ENCODE results near the gene RIMKLA. TPM values are rescaled to one million over a fixed set of nuclear protein-coding genes. Genes with fewer than 3 reads are reported as not detected.

The RIMKLA gene
- polyA plus RNA-seq (2012; ENCODE audit: insufficient read depth, insufficient read length), result 9.5 TPM

DNA sequence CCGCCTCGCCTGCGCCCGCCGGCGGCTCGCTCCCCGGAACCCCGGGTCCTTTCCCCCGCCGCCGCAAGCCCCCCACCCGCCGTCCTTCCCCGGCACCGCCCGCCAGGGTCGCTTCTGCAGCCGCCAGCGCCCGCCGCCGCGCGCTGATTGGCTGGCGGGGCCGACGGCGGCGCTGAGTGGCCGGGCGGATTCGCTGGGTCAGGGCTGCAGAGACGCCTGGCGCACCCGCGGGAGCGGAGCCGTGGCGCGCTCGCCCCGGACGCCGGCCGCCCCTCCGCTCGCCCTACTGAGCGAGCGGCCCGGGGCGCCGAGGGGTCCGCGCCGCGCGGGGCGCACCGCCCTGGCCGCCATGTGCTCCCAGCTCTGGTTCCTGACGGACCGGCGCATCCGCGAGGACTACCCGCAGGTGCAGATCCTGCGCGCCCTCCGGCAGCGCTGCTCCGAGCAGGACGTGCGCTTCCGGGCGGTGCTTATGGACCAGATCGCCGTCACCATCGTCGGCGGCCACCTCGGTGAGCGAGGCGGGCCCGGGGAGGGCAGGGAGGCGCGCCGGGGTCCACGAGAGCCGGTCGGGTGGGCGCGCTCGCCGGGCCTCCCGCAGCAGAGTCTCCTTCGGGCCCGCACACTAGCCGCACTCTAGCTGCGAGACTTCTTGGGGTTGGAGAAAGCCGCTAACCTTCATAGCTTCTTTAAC is at the start of gene RIMKLA:
Gene RIMKLA, plus strand, starts transcription at position 207 of the 694 bp plus-strand sequence. Its CDS starts 143 bp downstream, at position 350.
- H3K4me3 ChIP-seq (ENCODE audit: low read length), result peak within 1 kb of the TSS; percentile 59
- peak; percentile 35 for DNase-seq (ENCODE audit: low read depth, low spot score)

GRCh38 chr1:42332877-42333276 is 47.7 kb upstream of the RIMKLA start:
- DNase-seq (ENCODE audit: low read depth, low spot score), result no peak
- H3K4me3 ChIP-seq (ENCODE audit: low read length), result no peak overlapping the region

- DNase-seq (ENCODE audit: low read depth, low spot score), result no peak
- peak overlapping the region; percentile 86 for H3K4me3 ChIP-seq (ENCODE audit: low read length)
Measured at GRCh38 chr1:42333662-42334239, 46.8 kb upstream of the RIMKLA start.

- peak overlapping the region; percentile 86 for H3K4me3 ChIP-seq (ENCODE audit: low read length)
- DNase-seq (ENCODE audit: low read depth, low spot score), result no peak
Measured at GRCh38 chr1:42334240-42335049, 46.1 kb upstream of the RIMKLA start.

GRCh38 chr1:42335050-42335808 is 45.4 kb upstream of the RIMKLA start, which contains the start of gene FOXJ3:
Gene FOXJ3, minus strand, starts transcription at chr1:42335235. Its CDS starts 24,142 bp downstream, at chr1:42311093.
- DNase-seq (ENCODE audit: low read depth, low spot score), result peak; percentile 97
- H3K4me3 ChIP-seq (ENCODE audit: low read length), result peak within 1 kb of the TSS; percentile 86

- no peak for DNase-seq (ENCODE audit: low read depth, low spot score)
- peak overlapping the region; percentile 86 for H3K4me3 ChIP-seq (ENCODE audit: low read length)
Measured at GRCh38 chr1:42335809-42336518, 44.6 kb upstream of the RIMKLA start.

- DNase-seq (ENCODE audit: low read depth, low spot score), result no peak
- H3K4me3 ChIP-seq (ENCODE audit: low read length), result no peak overlapping the region
Measured at GRCh38 chr1:42336978-42337377, 43.6 kb upstream of the RIMKLA start.

- DNase-seq (ENCODE audit: low read depth, low spot score), result no peak
- H3K4me3 ChIP-seq (ENCODE audit: low read length), result no peak overlapping the region
Measured at GRCh38 chr1:42340093-42340492, 40.5 kb upstream of the RIMKLA start.

DNA sequence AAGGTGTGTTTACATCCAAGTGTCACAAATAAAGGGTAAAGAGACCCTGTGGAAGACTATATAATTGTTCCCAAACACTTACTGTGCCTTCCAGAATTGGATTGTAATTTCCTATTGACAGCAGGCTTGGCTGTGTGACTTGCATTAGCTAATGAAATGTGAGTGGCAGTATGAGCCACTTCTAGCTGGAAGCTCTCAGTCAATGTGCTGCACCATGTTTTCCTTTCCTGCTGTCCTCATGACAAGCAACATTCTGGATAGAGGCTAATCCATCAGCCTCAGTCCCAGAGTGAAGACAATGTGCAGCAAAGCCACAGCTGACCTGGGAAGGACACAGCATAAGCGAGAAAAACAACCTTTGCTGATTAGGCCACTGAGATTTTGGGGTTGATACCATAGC is 39.7 kb upstream of the RIMKLA start:
- DNase-seq (ENCODE audit: low read depth, low spot score), result no peak
- no peak overlapping the region for H3K4me3 ChIP-seq (ENCODE audit: low read length)

GRCh38 chr1:42343049-42343448 is 37.5 kb upstream of the RIMKLA start:
- no peak for DNase-seq (ENCODE audit: low read depth, low spot score)
- H3K4me3 ChIP-seq (ENCODE audit: low read length), result no peak overlapping the region

GRCh38 chr1:42348498-42348897 is 32.1 kb upstream of the RIMKLA start:
- no peak overlapping the region for H3K4me3 ChIP-seq (ENCODE audit: low read length)
- no peak for DNase-seq (ENCODE audit: low read depth, low spot score)

DNA sequence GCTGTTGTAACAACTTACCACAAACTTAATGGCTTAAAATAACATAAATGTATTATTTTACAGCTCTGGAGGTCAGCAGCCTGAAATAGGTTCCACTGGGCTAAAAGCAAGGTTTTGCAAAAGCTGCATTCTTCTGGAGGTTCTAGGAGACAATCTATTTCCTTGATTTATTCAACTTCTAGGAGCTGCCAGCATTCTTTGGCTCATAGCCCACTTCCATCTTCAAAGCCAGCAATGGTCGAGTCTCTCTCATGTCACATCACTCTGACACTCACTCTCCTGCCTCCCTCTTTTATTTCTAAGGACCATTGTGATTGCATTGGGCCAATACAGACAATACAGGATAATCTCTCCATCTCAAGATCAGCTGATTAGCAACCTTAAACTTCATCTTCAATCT is 30.5 kb upstream of the RIMKLA start:
- DNase-seq (ENCODE audit: low read depth, low spot score), result no peak
- H3K4me3 ChIP-seq (ENCODE audit: low read length), result no peak overlapping the region

DNA sequence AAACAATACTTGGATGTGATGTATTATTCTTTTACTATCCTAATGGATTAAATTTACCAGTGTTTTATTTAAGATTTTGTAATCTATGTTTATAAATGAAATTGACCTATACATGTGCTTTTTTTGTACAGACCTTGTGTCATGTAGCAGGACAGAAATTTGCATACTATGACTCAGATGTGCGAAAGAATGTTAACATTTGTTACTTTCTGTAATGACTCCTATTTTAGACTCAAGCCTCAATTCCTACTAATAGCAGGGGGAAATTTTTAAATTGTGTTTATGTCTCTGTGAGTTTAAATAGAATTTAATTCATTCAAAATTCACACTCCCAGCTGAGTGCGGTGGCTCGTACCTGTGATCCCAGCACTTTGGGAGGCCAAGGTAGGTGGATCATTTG is 21.8 kb upstream of the RIMKLA start:
- no peak overlapping the region for H3K4me3 ChIP-seq (ENCODE audit: low read length)
- DNase-seq (ENCODE audit: low read depth, low spot score), result no peak

DNA sequence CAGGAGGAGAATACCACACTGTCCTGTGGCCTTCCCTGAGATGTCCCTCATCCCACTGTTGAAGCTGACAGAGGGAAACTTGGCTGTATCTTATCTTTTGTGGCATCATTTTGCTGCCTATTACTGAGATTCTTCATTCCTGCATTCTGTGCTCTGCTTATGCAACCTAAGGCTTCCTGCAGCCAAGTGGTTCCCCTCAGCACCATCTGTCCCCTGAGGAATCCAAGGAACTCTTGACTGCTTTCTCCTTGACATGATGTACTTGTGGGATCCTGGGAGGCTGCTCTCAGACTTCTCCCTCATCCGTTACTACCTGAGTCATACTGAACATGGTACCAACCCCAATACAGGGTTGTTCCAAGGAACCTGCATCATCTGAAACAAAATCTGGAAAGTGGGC is 21.1 kb upstream of the RIMKLA start:
- no peak for DNase-seq (ENCODE audit: low read depth, low spot score)
- H3K4me3 ChIP-seq (ENCODE audit: low read length), result no peak overlapping the region

DNA sequence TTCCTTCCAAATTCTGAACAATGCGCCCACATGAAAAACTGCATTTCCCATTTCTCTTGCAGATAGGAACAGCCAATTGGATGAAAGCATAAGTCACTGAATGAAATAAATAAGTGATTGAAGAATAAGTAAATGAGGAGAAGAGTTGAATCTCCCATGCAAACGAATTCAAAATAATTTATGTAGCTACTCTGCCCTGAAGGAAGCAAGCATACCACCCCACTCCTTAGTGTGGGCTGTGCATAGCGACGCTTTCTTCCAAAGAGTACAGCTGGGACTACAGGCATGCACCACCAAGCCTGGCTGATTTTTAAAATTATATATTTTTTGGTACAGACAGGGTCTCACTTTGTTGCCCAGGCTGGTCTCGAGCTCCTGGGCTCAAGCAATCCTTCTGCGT is 16.5 kb upstream of the RIMKLA start:
- DNase-seq (ENCODE audit: low read depth, low spot score), result no peak
- no peak overlapping the region for H3K4me3 ChIP-seq (ENCODE audit: low read length)

GRCh38 chr1:42364542-42364941 is 16.1 kb upstream of the RIMKLA start:
- no peak for DNase-seq (ENCODE audit: low read depth, low spot score)
- H3K4me3 ChIP-seq (ENCODE audit: low read length), result no peak overlapping the region

DNA sequence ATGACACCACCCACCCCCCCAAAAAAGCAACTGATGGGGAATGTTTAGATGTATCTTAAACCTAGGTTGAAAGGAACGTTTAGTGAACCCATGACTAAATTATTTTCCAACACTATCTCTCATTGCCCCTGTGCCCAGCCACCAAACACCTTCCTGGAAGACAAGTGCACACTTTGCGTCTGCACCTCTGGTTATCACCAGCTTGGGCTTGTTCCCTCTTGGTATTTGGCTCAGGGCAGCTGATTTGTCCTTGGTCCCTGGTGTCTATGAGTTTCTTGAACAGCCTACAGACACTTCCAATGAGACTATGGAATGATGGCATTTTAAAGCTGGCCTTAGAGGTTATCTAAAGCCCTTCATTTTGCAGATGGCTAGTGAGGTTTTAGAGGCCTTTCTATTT is 15.5 kb upstream of the RIMKLA start:
- DNase-seq (ENCODE audit: low read depth, low spot score), result no peak
- no peak overlapping the region for H3K4me3 ChIP-seq (ENCODE audit: low read length)

- no peak for DNase-seq (ENCODE audit: low read depth, low spot score)
- no peak overlapping the region for H3K4me3 ChIP-seq (ENCODE audit: low read length)
Measured at GRCh38 chr1:42368096-42368795, 12.3 kb upstream of the RIMKLA start.

Measured in Jurkat, Clone E6-1 (cell line).